ENCODE data around the gene TAF1B.

DNA sequence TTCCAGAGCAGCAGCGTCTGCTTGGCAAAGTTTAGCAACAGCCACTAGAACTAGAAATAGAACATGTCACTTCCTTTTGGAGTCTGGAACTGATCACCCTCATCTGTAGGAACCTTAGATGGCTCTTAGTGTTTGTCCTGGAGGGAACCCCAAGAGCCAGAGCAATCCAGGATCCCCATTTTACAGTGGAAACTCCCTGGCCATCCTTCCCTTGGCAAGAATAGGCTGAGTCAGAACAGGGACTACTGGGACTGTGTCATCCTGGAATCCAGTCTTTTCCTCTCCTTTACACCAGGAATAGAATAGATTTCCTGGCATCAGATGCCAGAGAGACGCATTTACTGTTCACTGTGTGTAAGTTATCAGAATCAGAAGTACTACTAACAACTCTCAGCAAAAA is 75.0 kb downstream of the TAF1B start:
- TF ChIP-seq, protein P1, sequence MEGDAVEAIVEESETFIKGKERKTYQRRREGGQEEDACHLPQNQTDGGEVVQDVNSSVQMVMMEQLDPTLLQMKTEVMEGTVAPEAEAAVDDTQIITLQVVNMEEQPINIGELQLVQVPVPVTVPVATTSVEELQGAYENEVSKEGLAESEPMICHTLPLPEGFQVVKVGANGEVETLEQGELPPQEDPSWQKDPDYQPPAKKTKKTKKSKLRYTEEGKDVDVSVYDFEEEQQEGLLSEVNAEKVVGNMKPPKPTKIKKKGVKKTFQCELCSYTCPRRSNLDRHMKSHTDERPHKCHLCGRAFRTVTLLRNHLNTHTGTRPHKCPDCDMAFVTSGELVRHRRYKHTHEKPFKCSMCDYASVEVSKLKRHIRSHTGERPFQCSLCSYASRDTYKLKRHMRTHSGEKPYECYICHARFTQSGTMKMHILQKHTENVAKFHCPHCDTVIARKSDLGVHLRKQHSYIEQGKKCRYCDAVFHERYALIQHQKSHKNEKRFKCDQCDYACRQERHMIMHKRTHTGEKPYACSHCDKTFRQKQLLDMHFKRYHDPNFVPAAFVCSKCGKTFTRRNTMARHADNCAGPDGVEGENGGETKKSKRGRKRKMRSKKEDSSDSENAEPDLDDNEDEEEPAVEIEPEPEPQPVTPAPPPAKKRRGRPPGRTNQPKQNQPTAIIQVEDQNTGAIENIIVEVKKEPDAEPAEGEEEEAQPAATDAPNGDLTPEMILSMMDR (IDR thresholded peaks at IDR 0.05): no peak
- no peak for TF ChIP-seq POLR2A (IDR thresholded peaks at IDR 0.05)
- no peak for TF ChIP-seq EP300 (IDR thresholded peaks at IDR 0.05)

All from ovary (tissue), 3 donors.